ENCODE measurements around the gene LRP1B. TPM values are rescaled to one million over a fixed set of nuclear protein-coding genes. Genes with fewer than 3 reads are reported as not detected.
"Not testable (repeated sequence)": the region's sequence is repeated elsewhere in the genome, so short reads cannot be mapped to it uniquely, and the experiment has no call there.

Gene LRP1B
- polyA plus RNA-seq, 4 donors = 0.92 to 3.7 (median 1.3) TPM

GRCh38 chr2:140451324-140451723 lies 1679.5 kb downstream of the LRP1B start:
- no peak for DNase-seq (ENCODE audit: low read depth in 4 of 4, low spot score in 3 of 4)

- no peak for DNase-seq (ENCODE audit: low read depth in 4 of 4, low spot score in 3 of 4)
Observed at GRCh38 chr2:140442319-140442718, 1688.5 kb downstream of the LRP1B start.

- DNase-seq (ENCODE audit: low read depth in 4 of 4, low spot score in 3 of 4) = no peak
Observed at GRCh38 chr2:140440815-140441214, 1690.0 kb downstream of the LRP1B start.

GRCh38 chr2:140436936-140437335 lies 1693.9 kb downstream of the LRP1B start:
- DNase-seq (ENCODE audit: low read depth in 4 of 4, low spot score in 3 of 4) = no peak

- not testable (repeated sequence) for DNase-seq (ENCODE audit: low read depth in 4 of 4, low spot score in 3 of 4)
Observed at GRCh38 chr2:140427033-140427432, 1703.8 kb downstream of the LRP1B start.

- no peak for DNase-seq (ENCODE audit: low read depth in 4 of 4, low spot score in 3 of 4)
Observed at GRCh38 chr2:140424471-140424870, 1706.3 kb downstream of the LRP1B start.

- DNase-seq (ENCODE audit: low read depth in 4 of 4, low spot score in 3 of 4) = no peak
Observed at GRCh38 chr2:140422759-140423158, 1708.1 kb downstream of the LRP1B start.

GRCh38 chr2:140417504-140417903 lies 1713.3 kb downstream of the LRP1B start:
- no peak for DNase-seq (ENCODE audit: low read depth in 4 of 4, low spot score in 3 of 4)

GRCh38 chr2:140416577-140416976 lies 1714.2 kb downstream of the LRP1B start:
- no peak for DNase-seq (ENCODE audit: low read depth in 4 of 4, low spot score in 3 of 4)

- DNase-seq (ENCODE audit: low read depth in 4 of 4, low spot score in 3 of 4) = not testable (repeated sequence)
Observed at GRCh38 chr2:140415035-140415434, 1715.8 kb downstream of the LRP1B start.

GRCh38 chr2:140410695-140411094 lies 1720.1 kb downstream of the LRP1B start:
- DNase-seq (ENCODE audit: low read depth in 4 of 4, low spot score in 3 of 4) = no peak

GRCh38 chr2:140401056-140401455 lies 1729.8 kb downstream of the LRP1B start:
- no peak for DNase-seq (ENCODE audit: low read depth in 4 of 4, low spot score in 3 of 4)

GRCh38 chr2:140392824-140393223 lies 1738.0 kb downstream of the LRP1B start:
- no peak for DNase-seq (ENCODE audit: low read depth in 4 of 4, low spot score in 3 of 4)

- no peak for DNase-seq (ENCODE audit: low read depth in 4 of 4, low spot score in 3 of 4)
Observed at GRCh38 chr2:140384946-140385345, 1745.9 kb downstream of the LRP1B start.

- DNase-seq (ENCODE audit: low read depth in 4 of 4, low spot score in 3 of 4) = no peak
Observed at GRCh38 chr2:140383781-140384180, 1747.0 kb downstream of the LRP1B start.

GRCh38 chr2:140376686-140377085 lies 1754.1 kb downstream of the LRP1B start:
- no peak for DNase-seq (ENCODE audit: low read depth in 4 of 4, low spot score in 3 of 4)

- DNase-seq (ENCODE audit: low read depth in 4 of 4, low spot score in 3 of 4) = no peak
Observed at GRCh38 chr2:140363131-140363530, 1767.7 kb downstream of the LRP1B start.

GRCh38 chr2:140362361-140362760 lies 1768.5 kb downstream of the LRP1B start:
- no peak for DNase-seq (ENCODE audit: low read depth in 4 of 4, low spot score in 3 of 4)

GRCh38 chr2:140359056-140359771 lies 1771.6 kb downstream of the LRP1B start:
- no peak for DNase-seq (ENCODE audit: low read depth in 4 of 4, low spot score in 3 of 4)

GRCh38 chr2:140356697-140357096 lies 1774.1 kb downstream of the LRP1B start:
- DNase-seq (ENCODE audit: low read depth in 4 of 4, low spot score in 3 of 4) = no peak

- no peak for DNase-seq (ENCODE audit: low read depth in 4 of 4, low spot score in 3 of 4)
Observed at GRCh38 chr2:140355511-140356090, 1775.2 kb downstream of the LRP1B start.

GRCh38 chr2:140354544-140354943 lies 1776.3 kb downstream of the LRP1B start:
- no peak for DNase-seq (ENCODE audit: low read depth in 4 of 4, low spot score in 3 of 4)

Data from left renal pelvis (tissue), 4 donors.